Suprapubic skin (tissue), 4 donors: ENCODE measurements around the gene CEP78. TPM values are rescaled to one million over a fixed set of nuclear protein-coding genes. Genes with fewer than 3 reads are reported as not detected.

Experiments used
- DNase-seq, 2 donors: peaks; one replicate each; pipeline ENCODE4 v3.0.0-alpha.2; 2019; ENCODE audit warnings: low spot score in 2 of 2
- H3K27ac ChIP-seq: fragments of 200-600 bp; sonication (generic); one replicate; pipeline ENCODE4 v1.5.1; 2019
- H3K27me3 ChIP-seq: fragments of 200-600 bp; sonication (generic); one replicate; pipeline ENCODE4 v1.5.1; 2019
- H3K36me3 ChIP-seq: fragments of 200-600 bp; sonication (generic); one replicate; pipeline ENCODE4 v1.5.1; 2019
- H3K4me1 ChIP-seq: fragments of 200-600 bp; sonication (generic); one replicate; pipeline ENCODE4 v1.5.1; 2019
- H3K4me3 ChIP-seq: fragments of 200-600 bp; sonication (generic); one replicate; pipeline ENCODE4 v1.5.1; 2019; ENCODE audit warnings: mild to moderate bottlenecking
- H3K9me3 ChIP-seq: fragments of 200-600 bp; sonication (generic); one replicate; pipeline ENCODE4 v1.5.1; 2019
- EP300 ChIP-seq: sonication (generic); formaldehyde crosslinking; IDR thresholded peaks from one replicate; pipeline ENCODE4 v1.6.1; 2017; ENCODE audit warnings: antibody characterized with exemption
- POLR2A ChIP-seq, 2 donors: fragments of 450-650 bp; IDR thresholded peaks; one replicate each; pipeline ENCODE4 v1.6.1; 2017; ENCODE audit warnings: antibody characterized with exemption in 2 of 2, mild to moderate bottlenecking in 2 of 2, moderate library complexity in 2 of 2
- POLR2AphosphoS5 ChIP-seq, 3 donors: sonication (generic); formaldehyde crosslinking; IDR thresholded peaks; one replicate each; pipeline ENCODE4 v1.6.1; 2017; ENCODE audit warnings: antibody characterized with exemption in 3 of 3
- WGBS: methylation state at CpG from one replicate; pipeline ENCODE4 v1.1.5; 2018; 5-methylcytosine and 5-hydroxymethylcytosine counted together
- total RNA-seq, 4 donors: library from RNA; depleted of rRNA; stranded (reverse); fragments of >200 nt; gene quantifications; one replicate each; pipeline ENCODE4 v1.1.0, GENCODE V29; 2016
- TF ChIP-seq, protein P1 (sequence below), 2 donors: fragments of 200-600 bp in 1 of 2; fragments of 450-650 bp in 1 of 2; sonication (generic) in 1 of 2; IDR thresholded peaks; one replicate each; pipeline ENCODE4 v1.5.1; 2016 to 2019; ENCODE audit warnings: antibody characterized with exemption in 2 of 2, mild to moderate bottlenecking in 1 of 2, moderate library complexity in 1 of 2

Gene CEP78
- total RNA-seq, 4 donors from 2014 or later = 8.7 to 15.0 (median 11.7) TPM

DNA sequence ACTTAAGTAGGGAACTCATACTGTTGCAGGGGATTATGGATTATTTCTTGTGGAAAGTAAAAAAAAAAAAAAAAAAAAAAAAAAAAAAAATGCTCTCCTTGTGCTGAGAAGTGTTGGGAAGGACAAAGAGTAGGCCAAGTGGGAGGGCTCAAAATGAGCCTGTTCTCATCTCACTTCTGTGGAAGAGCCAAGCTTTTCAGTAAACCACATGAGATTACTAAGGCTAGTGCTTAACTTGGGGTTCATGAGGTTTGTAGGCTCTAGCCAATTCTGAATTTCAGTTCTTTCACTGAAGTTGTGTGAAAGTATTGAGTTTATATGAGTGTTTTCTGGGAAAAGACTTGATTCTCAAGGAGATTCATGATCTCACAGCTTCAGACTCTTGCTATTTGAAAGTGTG is 23.0 kb upstream of the CEP78 start:
- H3K27me3 ChIP-seq = no peaks in the 10 kb centered on the region
- no peak for DNase-seq
- H3K36me3 ChIP-seq = no peaks in the 10 kb centered on the region
- H3K9me3 ChIP-seq = no peaks in the 10 kb centered on the region
- peaks cover 4% of the 10 kb centered on the region for H3K4me1 ChIP-seq
- no peak overlapping the region for H3K4me3 ChIP-seq
- no peak for TF ChIP-seq POLR2AphosphoS5 (IDR thresholded peaks at IDR 0.05)
- no peak for TF ChIP-seq EP300
- TF ChIP-seq, protein P1, sequence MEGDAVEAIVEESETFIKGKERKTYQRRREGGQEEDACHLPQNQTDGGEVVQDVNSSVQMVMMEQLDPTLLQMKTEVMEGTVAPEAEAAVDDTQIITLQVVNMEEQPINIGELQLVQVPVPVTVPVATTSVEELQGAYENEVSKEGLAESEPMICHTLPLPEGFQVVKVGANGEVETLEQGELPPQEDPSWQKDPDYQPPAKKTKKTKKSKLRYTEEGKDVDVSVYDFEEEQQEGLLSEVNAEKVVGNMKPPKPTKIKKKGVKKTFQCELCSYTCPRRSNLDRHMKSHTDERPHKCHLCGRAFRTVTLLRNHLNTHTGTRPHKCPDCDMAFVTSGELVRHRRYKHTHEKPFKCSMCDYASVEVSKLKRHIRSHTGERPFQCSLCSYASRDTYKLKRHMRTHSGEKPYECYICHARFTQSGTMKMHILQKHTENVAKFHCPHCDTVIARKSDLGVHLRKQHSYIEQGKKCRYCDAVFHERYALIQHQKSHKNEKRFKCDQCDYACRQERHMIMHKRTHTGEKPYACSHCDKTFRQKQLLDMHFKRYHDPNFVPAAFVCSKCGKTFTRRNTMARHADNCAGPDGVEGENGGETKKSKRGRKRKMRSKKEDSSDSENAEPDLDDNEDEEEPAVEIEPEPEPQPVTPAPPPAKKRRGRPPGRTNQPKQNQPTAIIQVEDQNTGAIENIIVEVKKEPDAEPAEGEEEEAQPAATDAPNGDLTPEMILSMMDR (IDR thresholded peaks at IDR 0.05) = no peak
- TF ChIP-seq POLR2A (IDR thresholded peaks at IDR 0.05) = no peak
- no peak overlapping the region for H3K27ac ChIP-seq

DNA sequence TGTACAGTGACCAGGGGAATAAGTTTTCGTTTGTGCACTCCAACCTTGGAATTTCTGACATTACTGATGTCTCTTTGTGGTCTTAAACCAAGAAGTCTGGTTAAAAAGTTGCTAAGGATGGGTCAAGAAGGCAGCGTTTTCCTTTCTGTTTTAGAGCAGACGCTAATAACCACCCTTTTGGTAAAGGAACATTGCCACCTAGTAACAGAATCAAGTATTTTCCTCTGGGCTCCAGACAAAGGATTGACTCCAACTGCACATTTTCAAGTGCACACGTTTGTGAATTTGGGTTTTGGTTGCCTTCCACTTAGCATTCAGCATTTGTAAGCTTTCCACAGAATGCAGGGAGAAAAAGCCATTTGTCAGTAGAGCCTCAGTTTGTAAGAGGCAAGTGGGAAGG is 22.2 kb upstream of the CEP78 start:
- Histone ChIP-seq H3K27me3 (no peaks in the 10 kb centered on the region), H3K4me3 (no peak overlapping the region), H3K36me3 (no peaks in the 10 kb centered on the region), H3K27ac (no peak overlapping the region), H3K9me3 (no peaks in the 10 kb centered on the region), H3K4me1 (peaks cover 4% of the 10 kb centered on the region)
- DNase-seq = no peak
- no peak for TF ChIP-seq EP300
- TF ChIP-seq, protein P1 (IDR thresholded peaks at IDR 0.05) = no peak
- TF ChIP-seq POLR2A (IDR thresholded peaks at IDR 0.05) = no peak
- no peak for TF ChIP-seq POLR2AphosphoS5 (IDR thresholded peaks at IDR 0.05)
- 19% methylated on average over 4 of the region's 4 CpGs for WGBS

DNA sequence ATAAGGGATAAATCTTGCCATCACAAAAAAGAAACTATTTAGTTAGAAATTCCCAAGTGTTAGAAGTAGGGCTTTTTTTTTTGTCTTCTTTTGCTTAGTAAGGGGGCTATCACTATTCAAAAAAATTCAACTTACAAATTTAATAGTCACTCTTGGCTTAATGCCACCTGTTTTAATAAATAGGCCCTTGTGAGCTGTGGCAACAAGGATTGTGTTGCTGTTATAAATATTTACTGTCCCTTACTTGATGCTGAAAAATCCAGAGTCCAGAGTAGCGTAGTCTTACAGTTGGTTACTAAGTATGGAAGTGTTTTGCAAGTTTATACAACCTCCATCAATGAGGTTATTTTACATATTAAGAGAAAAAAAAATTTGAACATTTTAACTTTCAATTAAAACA is 21.4 kb upstream of the CEP78 start:
- no peak overlapping the region for H3K4me3 ChIP-seq
- H3K9me3 ChIP-seq = no peaks in the 10 kb centered on the region
- no peak overlapping the region for H3K27ac ChIP-seq
- peaks cover 4% of the 10 kb centered on the region for H3K4me1 ChIP-seq
- no peak for DNase-seq
- H3K36me3 ChIP-seq = no peaks in the 10 kb centered on the region
- H3K27me3 ChIP-seq = no peaks in the 10 kb centered on the region
- 83% methylated on average over 1 of the region's 1 CpG for WGBS
- TF ChIP-seq, protein P1 (IDR thresholded peaks at IDR 0.05) = no peak
- TF ChIP-seq EP300 = no peak
- no peak for TF ChIP-seq POLR2A (IDR thresholded peaks at IDR 0.05)
- TF ChIP-seq POLR2AphosphoS5 (IDR thresholded peaks at IDR 0.05) = no peak

DNA sequence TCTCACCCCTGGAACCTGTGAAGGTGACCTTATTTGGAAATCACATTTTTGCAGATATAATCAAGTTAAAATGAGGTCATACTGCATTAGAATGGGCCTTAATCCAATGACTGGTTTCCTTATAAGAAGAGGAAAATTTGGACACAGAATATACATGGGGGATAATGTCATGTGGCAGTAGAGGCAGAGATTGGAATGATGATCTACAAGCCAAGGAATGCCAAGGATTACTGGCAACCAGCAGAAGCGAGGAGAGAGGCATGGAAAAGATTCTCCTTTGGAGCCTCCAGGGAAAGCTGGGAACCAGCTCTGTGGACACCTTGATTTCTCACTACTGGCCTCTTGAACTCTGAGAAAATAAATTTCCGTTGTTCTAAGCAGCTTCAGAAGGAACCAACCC is 20.2 kb upstream of the CEP78 start:
- no peaks in the 10 kb centered on the region for H3K27me3 ChIP-seq
- 77% methylated on average over 2 of the region's 2 CpGs for WGBS
- no peaks in the 10 kb centered on the region for H3K9me3 ChIP-seq
- peaks cover 4% of the 10 kb centered on the region for H3K4me1 ChIP-seq
- H3K4me3 ChIP-seq = no peak overlapping the region
- no peak for DNase-seq
- TF ChIP-seq POLR2AphosphoS5 (IDR thresholded peaks at IDR 0.05) (no peak), EP300 (no peak), POLR2A (IDR thresholded peaks at IDR 0.05) (no peak)
- TF ChIP-seq, protein P1 (IDR thresholded peaks at IDR 0.05) = no peak
- no peaks in the 10 kb centered on the region for H3K36me3 ChIP-seq
- no peak overlapping the region for H3K27ac ChIP-seq

DNA sequence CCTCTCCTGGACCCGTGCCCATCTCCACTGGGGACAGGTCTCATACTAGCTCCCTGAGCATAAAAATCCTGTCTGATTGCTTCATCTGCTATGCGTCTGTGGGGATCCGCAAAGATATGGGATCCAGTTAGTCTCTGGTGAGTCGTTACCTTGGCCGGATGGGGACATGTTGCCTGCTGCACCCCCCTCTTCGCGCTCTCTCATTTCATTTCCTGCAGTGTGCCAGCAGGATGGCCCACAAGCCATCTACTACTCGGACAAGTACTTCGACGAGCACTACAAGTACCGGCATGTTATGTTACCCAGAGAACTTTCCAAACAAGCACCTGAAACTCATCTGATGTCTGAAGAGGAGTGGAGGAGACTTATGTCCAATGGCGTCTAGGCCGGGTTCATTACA is 17.0 kb upstream of the CEP78 start:
- WGBS = 79% methylated on average over 13 of the region's 13 CpGs

More for the DNA sequence above, 17.0 kb upstream of the CEP78 start:
- H3K4me1 ChIP-seq = no peaks in the 10 kb centered on the region
- TF ChIP-seq, protein P1 (IDR thresholded peaks at IDR 0.05) = no peak
- TF ChIP-seq POLR2A (IDR thresholded peaks at IDR 0.05) = no peak
- no peak for TF ChIP-seq POLR2AphosphoS5 (IDR thresholded peaks at IDR 0.05)
- no peak for TF ChIP-seq EP300
- H3K9me3 ChIP-seq = no peaks in the 10 kb centered on the region
- H3K27me3 ChIP-seq = no peaks in the 10 kb centered on the region
- DNase-seq = no peak
- H3K27ac ChIP-seq = no peak overlapping the region
- H3K4me3 ChIP-seq = no peak overlapping the region
- no peaks in the 10 kb centered on the region for H3K36me3 ChIP-seq
